Activated naive CD8-positive, alpha-beta T cell treated with anti-CD3 and anti-CD28 coated beads, Interleukin-2, amount 10 ng/mL, durations not matched to agents 7 days and 5 days (primary cell): ENCODE measurements around the gene CD8B. TPM values are rescaled to one million over a fixed set of nuclear protein-coding genes. Genes with fewer than 3 reads are reported as not detected.

Source experiments
- ATAC-seq: fragments of 150-1000 bp; cut with Tn5 transposase; one replicate; pipeline ENCODE4 v1.10.0; 2021; ENCODE audit warnings: low read depth, moderate library complexity
- POLR2A ChIA-PET: fragments of 350-600 bp; sonication (Branson Sonifier 250); formaldehyde crosslinking; loops from one replicate; lab custom pipeline; 2021; ENCODE audit warnings: antibody characterized with exemption; lab: Charles Lee
- DNase-seq: peaks from one replicate; pipeline ENCODE4 v3.0.0; 2021
- H3K27ac Mint-ChIP-seq: one replicate; pipeline ENCODE4 v1.8.0; 2022; ENCODE audit warnings: mild to moderate bottlenecking, mixed read lengths
- H3K27me3 Mint-ChIP-seq: one replicate; pipeline ENCODE4 v1.8.0; 2022; ENCODE audit warnings: mild to moderate bottlenecking, moderate library complexity, mixed read lengths
- H3K36me3 Mint-ChIP-seq: one replicate; pipeline ENCODE4 v1.8.0; 2021; ENCODE audit warnings: mild to moderate bottlenecking, mixed read lengths
- H3K4me1 Mint-ChIP-seq: one replicate; pipeline ENCODE4 v1.8.0; 2021; ENCODE audit warnings: mixed read lengths
- H3K4me3 Mint-ChIP-seq: one replicate; pipeline ENCODE4 v1.8.0; 2022; ENCODE audit warnings: mild to moderate bottlenecking, moderate library complexity, mixed read lengths
- H3K9me3 Mint-ChIP-seq: one replicate; pipeline ENCODE4 v1.8.0; 2021; ENCODE audit warnings: mixed read lengths
- total RNA-seq, 2 experiments: library from RNA; stranded (reverse); gene quantifications; one replicate each; pipeline ENCODE4 v1.2.3, GENCODE V29; 2021

CD8B gene
- total RNA-seq, 2 experiments from 2014 or later, result 475 to 483 TPM

DNA sequence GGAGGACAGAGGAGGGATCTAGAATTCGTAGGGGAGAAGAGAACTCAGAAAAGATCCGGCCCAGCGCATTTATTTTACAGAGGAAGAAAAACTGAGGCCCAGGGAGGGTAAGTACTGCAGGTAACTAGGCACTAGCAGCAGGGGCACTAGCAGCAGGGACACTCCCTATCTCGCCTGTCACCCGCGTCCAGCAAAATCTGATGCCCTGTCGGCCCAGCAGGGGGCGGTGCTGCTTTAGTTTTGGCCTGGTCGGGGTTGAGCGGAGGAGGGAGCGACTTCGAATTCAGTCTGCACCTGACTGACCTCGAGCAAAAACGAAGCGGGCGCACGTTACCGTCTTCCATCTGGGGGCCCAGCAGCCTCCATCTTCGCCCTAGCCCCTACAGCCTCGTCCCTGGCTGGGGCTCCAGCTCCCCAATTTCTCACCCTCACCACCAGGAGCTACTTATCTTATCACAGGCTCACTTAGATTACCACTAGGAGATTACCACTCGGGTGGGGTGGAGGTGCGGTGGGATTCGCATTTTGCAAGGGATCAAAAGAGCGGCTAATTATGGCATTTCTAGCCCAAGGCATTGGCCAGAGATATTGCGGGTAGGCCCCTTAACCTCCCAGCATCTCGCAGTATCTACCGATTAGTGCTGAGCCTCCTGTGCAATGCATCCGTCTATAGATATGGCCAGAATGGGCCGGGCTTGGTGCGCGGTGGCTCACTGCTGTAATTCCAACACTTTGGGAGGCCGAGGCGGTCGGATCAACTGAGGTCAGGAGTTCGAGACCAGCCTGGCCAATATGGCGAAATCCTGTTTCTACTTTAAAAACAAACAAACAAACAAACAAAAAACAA, 53.1 kb downstream of the CD8B start:
- DNase-seq (peak; percentile 98), ATAC-seq (peak; percentile 74)
- Mint-ChIP-seq H3K36me3 (peaks cover 26% of the 10 kb centered on the region), H3K27ac (peak overlapping the region; percentile 99), H3K9me3 (no peaks in the 10 kb centered on the region), H3K27me3 (no peaks in the 10 kb centered on the region), H3K4me3 (peak overlapping the region; percentile 93), H3K4me1 (peaks cover 55% of the 10 kb centered on the region)
- POLR2A ChIA-PET, result interaction anchor here (0.7 to 10.8 kb wide), 11 partner anchors 10 to 366 kb away, joined by 3 to 755 read pairs (median 5); partner anchors contain the start of gene CD8A

DNA sequence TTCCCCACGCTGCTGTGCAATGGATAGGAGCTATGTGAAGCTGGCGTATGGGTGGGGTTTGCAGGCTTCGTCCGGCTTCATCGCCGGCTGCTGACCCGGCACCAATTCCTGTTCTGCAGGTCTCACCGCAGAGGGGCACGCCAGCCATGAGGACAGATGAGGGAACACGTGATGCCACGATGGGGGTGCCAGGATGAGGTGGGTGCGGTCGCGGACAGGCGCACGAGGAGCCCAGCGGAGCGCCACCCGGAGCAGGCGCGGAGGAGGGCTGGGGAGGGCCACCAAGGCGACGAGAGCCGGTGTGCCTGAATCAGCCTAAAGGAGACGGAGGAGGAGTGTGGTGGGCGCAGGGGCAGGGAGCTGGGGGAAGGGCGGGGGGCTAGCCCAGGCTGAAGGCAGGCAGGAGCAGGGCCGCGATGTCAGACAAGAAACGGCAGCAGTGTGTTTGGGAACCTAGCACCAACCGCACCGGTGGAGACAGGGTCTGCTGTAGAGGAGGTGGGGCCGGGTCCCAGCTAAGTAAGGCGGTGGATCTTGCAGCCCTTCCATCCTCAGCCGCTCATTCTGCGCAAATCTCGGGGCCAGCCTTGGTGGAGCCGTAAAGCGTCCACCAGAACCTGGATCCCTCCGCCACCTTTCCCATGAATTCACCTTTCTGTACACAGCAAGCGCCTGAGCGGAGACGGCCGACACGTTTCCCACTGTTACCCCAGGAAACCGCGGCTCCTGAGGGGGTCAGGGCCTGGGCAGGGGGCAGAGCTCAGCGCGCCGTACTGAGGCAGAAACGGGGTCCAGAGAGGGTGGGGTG, 54.0 kb downstream of the CD8B start:
- ATAC-seq (peak; percentile 43), DNase-seq (peak; percentile 85)
- H3K27ac Mint-ChIP-seq, result peak overlapping the region; percentile 99
- H3K27me3 Mint-ChIP-seq, result no peaks in the 10 kb centered on the region
- H3K9me3 Mint-ChIP-seq, result no peaks in the 10 kb centered on the region
- H3K4me1 Mint-ChIP-seq, result peaks cover 50% of the 10 kb centered on the region
- POLR2A ChIA-PET, result interaction anchor here (0.5 to 10.8 kb wide), 16 partner anchors 11 to 1115 kb away, joined by 3 to 755 read pairs (median 4); partner anchors contain the start of genes CD8A and KDM3A
- peaks cover 20% of the 10 kb centered on the region for H3K36me3 Mint-ChIP-seq
- H3K4me3 Mint-ChIP-seq, result peak overlapping the region; percentile 93

DNA sequence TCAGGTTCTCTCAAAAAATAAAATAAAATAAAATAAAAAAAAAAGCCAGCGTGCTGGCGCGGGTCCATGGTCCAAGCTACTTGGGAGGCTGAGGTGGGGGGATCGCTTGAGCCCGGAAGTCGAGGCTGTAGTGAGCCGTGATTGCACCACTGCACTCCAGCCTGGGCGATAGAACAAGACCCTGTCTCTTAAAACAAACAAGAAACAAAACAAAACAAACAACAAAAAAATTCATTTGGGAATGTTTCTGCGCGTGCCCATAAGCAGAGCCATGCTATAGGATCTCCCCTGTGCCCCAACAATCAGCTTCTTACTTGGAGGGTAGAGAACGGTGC, 54.6 kb downstream of the CD8B start:
- Mint-ChIP-seq H3K9me3 (no peaks in the 10 kb centered on the region), H3K27ac (peak overlapping the region; percentile 99), H3K4me1 (peaks cover 44% of the 10 kb centered on the region), H3K27me3 (no peaks in the 10 kb centered on the region), H3K36me3 (peaks cover 14% of the 10 kb centered on the region), H3K4me3 (peak overlapping the region; percentile 93)
- no peak for DNase-seq
- no peak for ATAC-seq
- POLR2A ChIA-PET, result interaction anchor here (0.6 to 10.8 kb wide), 9 partner anchors 17 to 366 kb away, joined by 3 to 755 read pairs (median 5); partner anchors contain the start of genes CD8A and KDM3A

DNA sequence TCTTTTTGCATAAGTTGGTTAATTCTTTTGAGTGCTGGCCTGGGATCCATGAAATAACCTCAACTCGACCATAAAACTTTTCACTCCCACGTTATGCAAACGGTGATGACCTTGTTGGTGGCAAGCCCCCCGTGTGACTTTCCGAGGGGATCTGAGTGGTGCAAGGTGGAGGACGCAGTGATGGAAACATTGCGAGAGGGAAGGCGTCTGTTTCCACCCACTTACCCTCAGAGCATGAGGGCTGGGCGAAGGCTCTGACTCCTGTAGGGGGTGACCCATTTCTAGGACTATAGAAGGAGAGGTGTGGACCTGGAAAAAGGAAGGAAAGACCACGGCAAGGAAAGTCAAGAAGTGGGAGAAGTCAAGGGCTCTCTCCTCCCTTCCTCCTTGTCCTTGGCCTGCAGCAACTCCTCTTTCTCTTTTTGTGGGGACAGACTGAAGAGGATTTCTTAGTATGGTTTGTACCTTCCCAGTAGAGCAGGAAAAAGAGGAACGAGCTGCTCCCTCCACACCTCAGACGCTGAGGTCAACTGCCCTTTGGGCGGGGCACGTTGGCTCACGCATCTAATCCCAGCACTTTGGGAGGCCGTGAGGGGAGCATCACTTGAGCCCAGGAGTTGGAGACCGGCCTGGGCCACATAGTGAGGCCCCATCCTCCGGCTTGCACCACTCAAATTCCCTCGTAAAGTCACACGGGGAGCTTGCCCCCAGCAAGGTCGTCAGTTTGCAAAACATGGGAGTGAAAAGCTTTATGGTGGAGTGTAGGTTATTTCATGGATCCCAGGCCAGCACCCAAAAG, 55.4 kb downstream of the CD8B start:
- POLR2A ChIA-PET, result interaction anchor here (1.0 to 10.8 kb wide), 6 partner anchors 17 to 365 kb away, joined by 3 to 755 read pairs (median 19); partner anchors contain the start of genes CD8A and KDM3A
- Mint-ChIP-seq H3K36me3 (peaks cover 10% of the 10 kb centered on the region), H3K4me1 (peaks cover 37% of the 10 kb centered on the region), H3K27me3 (no peaks in the 10 kb centered on the region), H3K4me3 (peak overlapping the region; percentile 93), H3K27ac (peak overlapping the region; percentile 99), H3K9me3 (no peaks in the 10 kb centered on the region)
- ATAC-seq, result no peak
- no peak for DNase-seq

DNA sequence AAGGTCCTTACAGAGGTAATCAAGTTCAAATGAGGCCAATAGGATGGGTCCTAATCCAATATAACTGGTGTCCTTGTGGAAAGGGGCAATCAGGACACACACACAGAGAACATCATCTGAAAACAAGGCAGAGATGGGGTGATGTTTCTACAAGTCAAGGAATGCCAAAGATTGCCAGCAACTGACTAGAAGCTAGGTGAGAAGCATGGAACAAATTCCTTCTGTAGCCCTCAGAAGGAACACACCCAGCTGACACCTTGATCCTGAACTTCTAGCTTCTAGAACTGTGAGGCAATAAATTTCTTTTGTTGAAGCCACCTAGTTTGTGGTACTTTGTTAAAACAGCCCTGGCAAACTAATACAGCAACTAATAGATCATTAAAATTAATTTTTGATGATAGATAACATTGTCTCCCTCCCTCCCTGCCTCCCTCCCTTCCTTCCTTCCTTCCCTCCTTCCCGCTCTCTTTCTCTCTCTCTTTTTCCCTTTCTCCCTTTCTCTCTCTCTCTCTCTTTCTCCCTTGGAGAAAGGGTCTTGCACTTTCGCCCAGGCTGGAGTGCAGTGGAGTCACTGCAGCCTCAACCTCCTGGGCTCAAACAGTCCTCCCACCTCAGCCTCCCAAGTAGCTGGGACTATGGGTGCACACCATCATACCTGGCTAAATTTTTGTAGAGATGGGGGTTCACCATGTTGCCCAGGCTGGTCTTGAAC, 60.7 kb downstream of the CD8B start:
- peaks cover 14% of the 10 kb centered on the region for H3K9me3 Mint-ChIP-seq
- no peak overlapping the region for H3K27ac Mint-ChIP-seq
- no peak overlapping the region for H3K4me3 Mint-ChIP-seq
- POLR2A ChIA-PET, result interaction anchor here (1.1 to 10.8 kb wide), 2 partner anchors 12 to 21 kb away, joined by 3 to 755 read pairs; partner anchors contain the start of gene CD8A
- ATAC-seq (no peak), DNase-seq (no peak)
- no peaks in the 10 kb centered on the region for H3K27me3 Mint-ChIP-seq
- peaks cover 42% of the 10 kb centered on the region for H3K36me3 Mint-ChIP-seq
- H3K4me1 Mint-ChIP-seq, result peaks cover 24% of the 10 kb centered on the region

DNA sequence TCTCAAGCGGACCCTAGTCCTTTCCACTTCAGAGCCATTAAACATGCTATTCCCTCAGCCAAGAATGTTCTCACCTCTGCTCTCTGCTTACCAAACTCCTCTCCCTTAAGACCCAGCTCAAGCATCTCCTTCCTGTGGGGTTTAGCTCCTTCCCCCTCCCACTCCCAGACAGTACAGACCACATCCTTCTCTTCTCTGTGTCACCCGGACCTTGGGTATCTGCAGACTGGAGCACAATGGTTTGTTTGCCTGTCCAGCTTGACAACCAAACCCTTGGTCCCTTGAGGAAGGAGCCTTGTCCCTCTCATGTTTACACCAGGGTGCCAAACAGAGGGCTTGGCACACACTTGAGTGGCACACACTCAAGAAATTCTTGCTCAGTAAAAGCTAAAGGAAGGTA, 66.8 kb downstream of the CD8B start:
- Mint-ChIP-seq H3K27ac (peak overlapping the region; percentile 99), H3K4me1 (peaks cover 37% of the 10 kb centered on the region), H3K36me3 (peaks cover 43% of the 10 kb centered on the region), H3K9me3 (peaks cover 18% of the 10 kb centered on the region), H3K27me3 (no peaks in the 10 kb centered on the region), H3K4me3 (peak overlapping the region; percentile 87)
- POLR2A ChIA-PET, result interaction anchor here (0.8 to 19.1 kb wide), 5 partner anchors 8 to 353 kb away, joined by 4 to 755 read pairs (median 51); partner anchors contain the start of gene KDM3A
- ATAC-seq, result peak; percentile 46
- DNase-seq, result no peak

DNA sequence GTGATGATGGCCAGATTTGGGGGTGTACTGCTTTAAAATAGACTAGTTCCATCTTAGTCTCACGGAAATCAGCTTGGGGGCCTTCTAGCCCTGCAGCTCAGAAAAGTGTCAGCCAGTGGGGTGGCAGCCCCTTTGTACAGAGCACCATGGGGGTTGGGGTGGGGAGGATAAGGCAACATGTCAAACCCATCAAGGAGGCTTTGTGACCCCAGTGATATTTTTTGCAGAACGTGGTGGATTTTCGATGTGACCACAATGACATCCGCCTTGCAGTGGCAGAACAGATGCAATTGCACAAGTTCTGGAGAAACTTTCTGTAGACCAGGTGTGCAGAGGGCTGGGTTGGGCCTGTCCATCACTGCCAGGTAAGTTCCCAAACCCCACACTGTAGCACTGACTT, 67.9 kb downstream of the CD8B start:
- H3K27me3 Mint-ChIP-seq, result no peaks in the 10 kb centered on the region
- POLR2A ChIA-PET, result interaction anchor here (0.5 to 19.1 kb wide), 5 partner anchors 7 to 41 kb away, joined by 3 to 755 read pairs (median 51); no protein-coding TSS in a partner anchor
- ATAC-seq (peak; percentile 33), DNase-seq (peak; percentile 63)
- H3K27ac Mint-ChIP-seq, result peak overlapping the region; percentile 99
- H3K4me3 Mint-ChIP-seq, result peak overlapping the region; percentile 87
- H3K36me3 Mint-ChIP-seq, result peaks cover 44% of the 10 kb centered on the region
- H3K4me1 Mint-ChIP-seq, result peaks cover 39% of the 10 kb centered on the region
- H3K9me3 Mint-ChIP-seq, result peaks cover 18% of the 10 kb centered on the region

DNA sequence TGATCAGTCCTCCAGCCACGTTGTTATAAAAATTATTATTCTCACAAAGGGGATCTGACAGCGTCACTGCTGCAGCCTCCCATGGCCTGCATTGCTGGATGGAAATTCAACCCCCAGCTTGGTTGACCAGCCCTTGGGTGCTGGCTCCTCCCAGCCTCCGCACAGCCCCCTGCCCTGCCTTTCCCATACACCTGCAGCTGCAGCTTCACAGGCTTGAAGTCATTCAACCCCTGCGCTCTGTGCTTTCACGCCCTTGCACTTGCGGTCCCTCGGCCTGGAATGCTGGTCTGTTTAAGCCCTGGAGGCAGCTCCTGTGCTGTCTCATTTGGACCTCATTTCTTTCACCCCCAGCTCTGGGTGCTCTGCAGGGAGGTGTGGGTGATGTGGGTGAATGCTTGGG, 70.1 kb downstream of the CD8B start:
- ATAC-seq (peak; percentile 5), DNase-seq (peak; percentile 71)
- Mint-ChIP-seq H3K4me1 (peaks cover 51% of the 10 kb centered on the region), H3K27ac (peak overlapping the region; percentile 99), H3K36me3 (peaks cover 42% of the 10 kb centered on the region), H3K9me3 (peaks cover 8% of the 10 kb centered on the region), H3K27me3 (no peaks in the 10 kb centered on the region), H3K4me3 (peak overlapping the region; percentile 93)
- POLR2A ChIA-PET, result interaction anchor here (1.1 to 19.1 kb wide), 10 partner anchors 8 to 350 kb away, joined by 3 to 755 read pairs (median 10); partner anchors contain the start of genes CD8B and KDM3A

DNA sequence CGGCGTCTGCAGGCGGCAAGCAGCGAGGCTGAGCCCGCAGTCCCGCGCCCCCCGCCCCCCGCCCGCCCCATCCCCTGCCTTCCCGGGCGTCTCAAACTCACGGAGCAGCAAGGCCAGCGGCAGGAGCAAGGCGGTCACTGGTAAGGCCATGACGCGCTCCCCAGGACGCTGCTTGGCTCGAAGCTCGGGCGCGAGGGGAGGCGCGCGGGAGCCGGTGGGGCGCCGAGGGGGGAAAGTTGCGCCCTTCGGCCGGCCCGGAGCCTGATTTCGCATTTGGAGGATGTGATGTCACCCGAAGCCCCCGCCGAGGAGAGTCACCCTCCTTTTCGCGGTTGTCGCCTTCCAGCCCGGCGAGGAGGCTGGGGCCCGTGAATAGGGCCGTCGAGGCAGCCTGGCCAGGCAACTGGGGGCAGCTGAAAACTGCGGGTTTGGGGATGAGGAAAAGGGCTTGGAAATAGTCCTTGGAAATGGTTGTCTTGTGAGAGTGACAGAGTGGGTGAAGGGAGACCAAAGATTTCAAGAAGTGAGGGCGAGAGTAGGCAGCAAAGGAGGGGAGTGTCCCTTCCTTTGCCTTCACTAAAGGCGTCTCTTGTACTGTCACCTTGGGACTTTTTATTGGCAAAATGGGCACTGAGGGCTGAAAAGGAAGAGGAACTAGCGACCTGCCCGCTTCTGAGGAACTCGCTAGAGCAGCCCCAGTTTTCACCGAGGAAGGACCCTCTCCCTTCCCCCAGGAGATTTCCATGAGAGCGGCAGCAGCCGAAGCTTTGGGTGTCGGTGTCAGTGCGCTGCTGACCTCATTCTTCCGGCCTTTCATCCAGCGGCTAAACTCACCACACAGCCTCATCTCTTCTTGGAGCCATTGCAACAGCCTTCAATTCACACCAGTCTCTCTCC, 70.8 kb downstream of the CD8B start, which contains the start of gene CD8A:
Gene CD8A, minus strand, starts transcription at position 238 of the 897 bp plus-strand sequence. Its CDS starts 88 bp downstream, at position 150.
- H3K9me3 Mint-ChIP-seq, result peaks cover 2% of the 10 kb centered on the region
- peak within 1 kb of the TSS; percentile 93 for H3K4me3 Mint-ChIP-seq
- H3K36me3 Mint-ChIP-seq, result peaks cover 42% of the 10 kb centered on the region
- peak; percentile 86 for DNase-seq
- POLR2A ChIA-PET, result interaction anchor here (0.7 to 19.1 kb wide), 11 partner anchors 8 to 349 kb away, joined by 3 to 755 read pairs (median 8); partner anchors contain the start of genes CD8B and KDM3A
- peaks cover 55% of the 10 kb centered on the region for H3K4me1 Mint-ChIP-seq
- ATAC-seq, result peak; percentile 34
- peak within 1 kb of the TSS; percentile 99 for H3K27ac Mint-ChIP-seq
- H3K27me3 Mint-ChIP-seq, result no peaks in the 10 kb centered on the region

DNA sequence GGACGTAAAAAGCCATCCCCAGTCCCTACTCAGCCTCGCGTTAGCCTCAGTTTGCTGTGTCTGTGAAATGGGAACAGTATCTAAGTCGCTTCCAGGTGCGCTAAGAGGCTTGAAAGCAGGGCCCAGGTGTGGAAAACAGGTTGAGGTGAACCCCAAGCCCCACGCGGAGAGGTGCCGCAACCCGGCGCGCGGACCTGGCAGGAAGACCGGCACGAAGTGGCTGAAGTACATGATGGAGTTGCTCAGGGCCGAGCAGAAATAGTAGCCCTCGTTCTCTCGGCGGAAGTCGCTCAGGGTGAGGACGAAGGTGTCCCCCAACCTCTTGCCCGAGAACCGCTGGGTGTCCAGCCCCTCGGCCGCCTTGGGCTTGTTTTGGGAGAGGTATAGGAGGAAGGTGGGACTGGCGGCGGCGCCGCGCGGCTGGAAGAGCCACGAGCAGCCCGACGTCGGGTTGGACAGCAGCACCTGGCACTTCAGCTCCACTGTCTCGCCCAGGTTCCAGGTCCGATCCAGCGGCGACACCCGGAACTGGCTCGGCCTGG, 71.5 kb downstream of the CD8B start:
- Mint-ChIP-seq H3K9me3 (no peaks in the 10 kb centered on the region), H3K27ac (peak overlapping the region; percentile 99), H3K4me1 (peaks cover 55% of the 10 kb centered on the region), H3K4me3 (peak overlapping the region; percentile 93), H3K36me3 (peaks cover 43% of the 10 kb centered on the region), H3K27me3 (no peaks in the 10 kb centered on the region)
- ATAC-seq, result no peak
- POLR2A ChIA-PET, result interaction anchor here (0.7 to 19.1 kb wide), 7 partner anchors 7 to 349 kb away, joined by 3 to 755 read pairs (median 15); partner anchors contain the start of gene KDM3A
- DNase-seq, result peak; percentile 69
